Osteoblast (primary cell): ENCODE measurements around the gene VILL. TPM values are rescaled to one million over a fixed set of nuclear protein-coding genes. Genes with fewer than 3 reads are reported as not detected.
A peak's percentile ranks its signal among the peaks of the same experiment; 100 is the strongest.

Experiments
- DNase-seq: peaks from one replicate; pipeline ENCODE4 v3.0.0; 2011; ENCODE audit warnings: low spot score, mixed read lengths; ENCODE audit not compliant: insufficient read length; ENCODE audit errors: missing footprints
- H2AFZ ChIP-seq: 2 replicates; pipeline ENCODE4 v1.6.0; 2011; ENCODE audit warnings: mild to moderate bottlenecking, low read length
- H3K27ac ChIP-seq: 2 replicates; pipeline ENCODE4 v1.5.1; 2011; ENCODE audit warnings: mild to moderate bottlenecking, low read depth, low read length, moderate library complexity
- H3K27me3 ChIP-seq: 2 replicates; pipeline ENCODE4 v1.6.0; 2012; ENCODE audit warnings: mild to moderate bottlenecking, control low read depth, inconsistent platforms, low read length, moderate library complexity; ENCODE audit not compliant: insufficient read depth
- H3K36me3 ChIP-seq: 2 replicates; pipeline ENCODE4 v1.5.1; 2011; ENCODE audit warnings: mild to moderate bottlenecking, low read length, control low read depth, moderate library complexity; ENCODE audit not compliant: insufficient read depth
- H3K4me1 ChIP-seq: 2 replicates; pipeline ENCODE4 v1.5.1; 2011; ENCODE audit warnings: mild to moderate bottlenecking, low read length, control low read depth, moderate library complexity; ENCODE audit not compliant: insufficient read depth
- H3K4me2 ChIP-seq: 2 replicates; pipeline ENCODE4 v1.6.0; 2011; ENCODE audit warnings: mild to moderate bottlenecking, low read length; ENCODE audit not compliant: insufficient read depth
- H3K4me3 ChIP-seq: fragments of 200-600 bp; sonication (generic); 3 replicates; pipeline ENCODE4 v1.5.1; 2012; ENCODE audit warnings: mild to moderate bottlenecking, low read length, inconsistent platforms; ENCODE audit not compliant: insufficient read depth
- H3K79me2 ChIP-seq: 2 replicates; pipeline ENCODE4 v1.6.0; 2012; ENCODE audit warnings: mild to moderate bottlenecking, low read length, control low read depth, inconsistent platforms; ENCODE audit not compliant: insufficient read depth
- H3K9me3 ChIP-seq: 2 replicates; pipeline ENCODE4 v1.5.1; 2011; ENCODE audit warnings: low read depth, low read length, control low read depth
- H4K20me1 ChIP-seq: 2 replicates; pipeline ENCODE4 v1.6.0; 2012; ENCODE audit warnings: mild to moderate bottlenecking, low read length, control low read depth; ENCODE audit not compliant: insufficient read depth
- CTCF ChIP-seq: IDR thresholded peaks from 2 replicates; pipeline ENCODE4 v1.5.1; 2011; ENCODE audit warnings: mild to moderate bottlenecking, low read depth, low read length, moderate library complexity; ENCODE audit errors: extremely low read depth
- total RNA-seq: library from RNA; depleted of rRNA; stranded (reverse); fragments of >200 nt; gene quantifications from 2 replicates; pipeline ENCODE4 v1.2.3, GENCODE V29; 2012

The VILL gene
- total RNA-seq, 1 donor, result 7.6 TPM

GRCh38 chr3:37945807-37946530 lies 44.6 kb upstream of the VILL start:
- H3K4me3 ChIP-seq, result no peak overlapping the region
- peak overlapping the region; percentile 23 for H3K27ac ChIP-seq
- no peaks in the 10 kb centered on the region for H3K36me3 ChIP-seq
- H3K9me3 ChIP-seq, result no peaks in the 10 kb centered on the region
- H2AFZ ChIP-seq, result no peak overlapping the region
- H3K4me1 ChIP-seq, result peaks cover 36% of the 10 kb centered on the region
- TF ChIP-seq CTCF, result no peak
- H3K4me2 ChIP-seq, result peak overlapping the region; percentile 3
- peaks cover 14% of the 10 kb centered on the region for H3K79me2 ChIP-seq
- DNase-seq, result no peak
- H4K20me1 ChIP-seq, result no peaks in the 10 kb centered on the region
- no peaks in the 10 kb centered on the region for H3K27me3 ChIP-seq

GRCh38 chr3:37946531-37946889 lies 44.1 kb upstream of the VILL start:
- H2AFZ ChIP-seq, result no peak overlapping the region
- H3K79me2 ChIP-seq, result peaks cover 14% of the 10 kb centered on the region
- H3K4me3 ChIP-seq, result no peak overlapping the region
- H3K4me1 ChIP-seq, result peaks cover 36% of the 10 kb centered on the region
- DNase-seq, result no peak
- H4K20me1 ChIP-seq, result no peaks in the 10 kb centered on the region
- TF ChIP-seq CTCF, result no peak
- peak overlapping the region; percentile 3 for H3K4me2 ChIP-seq
- H3K27me3 ChIP-seq, result no peaks in the 10 kb centered on the region
- no peaks in the 10 kb centered on the region for H3K9me3 ChIP-seq
- H3K36me3 ChIP-seq, result no peaks in the 10 kb centered on the region
- H3K27ac ChIP-seq, result peak overlapping the region; percentile 23

GRCh38 chr3:37949866-37950265 lies 40.7 kb upstream of the VILL start:
- no peak overlapping the region for H3K4me3 ChIP-seq
- H3K4me1 ChIP-seq, result peaks cover 33% of the 10 kb centered on the region
- peak overlapping the region; percentile 33 for H3K27ac ChIP-seq
- DNase-seq, result no peak
- no peaks in the 10 kb centered on the region for H4K20me1 ChIP-seq
- no peaks in the 10 kb centered on the region for H3K27me3 ChIP-seq
- H3K4me2 ChIP-seq, result peak overlapping the region; percentile 29
- H3K9me3 ChIP-seq, result no peaks in the 10 kb centered on the region
- H3K79me2 ChIP-seq, result peaks cover 6% of the 10 kb centered on the region
- H3K36me3 ChIP-seq, result peaks cover 3% of the 10 kb centered on the region
- no peak for TF ChIP-seq CTCF
- H2AFZ ChIP-seq, result peak overlapping the region; percentile 37

- Histone ChIP-seq H3K27ac (no peak overlapping the region), H3K4me3 (no peak overlapping the region), H3K27me3 (no peaks in the 10 kb centered on the region), H4K20me1 (no peaks in the 10 kb centered on the region), H3K36me3 (peaks cover 6% of the 10 kb centered on the region), H3K4me2 (no peak overlapping the region), H2AFZ (no peak overlapping the region), H3K9me3 (no peaks in the 10 kb centered on the region), H3K79me2 (no peaks in the 10 kb centered on the region), H3K4me1 (peaks cover 13% of the 10 kb centered on the region)
- no peak for DNase-seq
- TF ChIP-seq CTCF, result no peak
These were observed 38.0 kb upstream of the VILL start for GRCh38 chr3:37952564-37952963.
